GM18873 (cell line): ENCODE results near the gene ADPRS.

Source experiments
- ATAC-seq: cut with Tn5 transposase; IDR thresholded peaks from one replicate; pipeline ENCODE4 v1.9.1; 2021; ENCODE audit warnings: mild to moderate bottlenecking, moderate library complexity, moderate number of reproducible peaks; ENCODE audit not compliant: unreplicated experiment, low FRiP score

Gene ADPRS

GRCh38 chr1:36126797-36127500 lies 38.3 kb downstream of the ADPRS start:
- no peak for ATAC-seq

- no peak for ATAC-seq
Observed at GRCh38 chr1:36128126-36128904, 39.6 kb downstream of the ADPRS start.

GRCh38 chr1:36128905-36129206 lies 40.2 kb downstream of the ADPRS start:
- ATAC-seq = no peak

DNA sequence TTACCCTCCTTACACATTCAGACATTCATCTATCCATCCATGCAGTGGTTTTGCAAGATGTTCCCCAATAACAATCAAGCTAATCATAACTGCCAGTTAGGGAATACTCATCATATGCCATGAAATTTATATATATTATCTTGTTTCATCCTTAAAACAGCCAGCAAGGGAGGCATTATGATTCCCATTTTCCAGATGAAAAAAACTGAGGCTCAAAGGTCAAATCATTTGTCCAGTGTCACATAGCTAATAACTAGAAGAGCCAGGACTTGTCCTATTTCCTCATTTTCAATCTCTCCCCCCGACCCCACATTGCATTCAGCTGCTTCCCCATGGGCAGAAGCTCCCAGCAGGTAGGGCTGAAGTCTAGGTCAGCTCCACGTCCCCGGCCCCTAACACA lies 43.3 kb downstream of the ADPRS start:
- ATAC-seq = no peak

DNA sequence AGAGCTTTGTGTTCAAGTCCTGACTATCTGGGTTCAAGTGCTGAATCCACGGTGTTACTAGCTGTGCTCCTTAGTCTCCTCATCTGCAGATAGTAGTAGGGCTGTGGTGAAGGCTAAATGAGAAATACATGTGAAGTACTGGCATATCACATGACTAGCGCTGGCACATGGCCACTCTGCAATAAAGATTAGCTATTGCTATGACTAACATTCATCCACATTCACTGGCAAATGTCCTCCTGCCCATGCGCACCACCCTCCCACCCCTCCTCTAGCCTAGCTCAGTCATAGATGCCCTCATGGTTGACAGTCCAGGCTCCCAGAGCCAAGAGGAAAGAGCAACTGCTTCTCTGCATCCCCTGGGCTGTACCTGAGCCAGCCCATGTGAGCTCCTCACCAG lies 44.8 kb downstream of the ADPRS start:
- ATAC-seq = no peak

- ATAC-seq = no peak
Observed at GRCh38 chr1:36134031-36134430, 45.3 kb downstream of the ADPRS start.

GRCh38 chr1:36134505-36135329 lies 46.0 kb downstream of the ADPRS start:
- no peak for ATAC-seq

DNA sequence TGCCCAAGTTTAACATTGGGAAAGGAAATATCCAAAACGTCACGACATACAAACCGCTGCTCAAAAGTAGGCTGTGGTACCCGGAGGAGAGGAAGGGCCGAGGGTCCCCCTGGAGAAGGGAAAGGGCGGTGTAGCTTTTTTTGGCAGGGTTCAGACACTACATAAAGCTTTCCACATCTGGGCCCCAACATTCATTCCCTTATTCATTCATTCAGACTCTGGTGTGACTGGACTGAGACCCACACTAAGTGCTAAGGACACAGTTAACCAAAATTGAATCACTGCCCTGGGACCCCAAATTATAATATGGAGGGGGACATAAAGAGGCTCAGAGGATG lies 46.6 kb downstream of the ADPRS start:
- ATAC-seq = no peak

GRCh38 chr1:36135796-36136195 lies 47.1 kb downstream of the ADPRS start:
- ATAC-seq = no peak

GRCh38 chr1:36136535-36136934 lies 47.8 kb downstream of the ADPRS start:
- no peak for ATAC-seq

DNA sequence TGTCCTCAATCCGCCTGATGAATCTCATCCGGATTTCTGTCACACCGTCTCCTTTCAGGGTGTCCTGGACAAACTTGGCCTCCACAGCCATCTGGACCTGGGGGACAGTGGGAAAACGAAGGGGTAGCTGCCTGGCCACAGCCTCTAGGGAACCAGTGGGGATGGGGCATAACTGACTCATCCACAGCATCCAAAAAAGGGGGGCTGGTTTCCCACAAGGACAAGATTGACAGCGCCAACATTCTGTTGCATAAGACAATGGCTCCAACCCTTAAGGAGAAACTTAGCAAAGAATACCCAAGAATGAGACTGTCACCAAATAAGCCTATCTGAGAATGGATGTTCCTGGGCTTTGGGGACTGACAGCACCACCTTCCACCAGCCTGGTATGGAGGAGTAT lies 48.5 kb downstream of the ADPRS start:
- ATAC-seq = no peak

GRCh38 chr1:36137776-36138175 lies 49.1 kb downstream of the ADPRS start:
- no peak for ATAC-seq

GRCh38 chr1:36139521-36139920 lies 50.8 kb downstream of the ADPRS start:
- no peak for ATAC-seq

- ATAC-seq = no peak
Observed at GRCh38 chr1:36142121-36142520, 53.4 kb downstream of the ADPRS start.

- ATAC-seq = no peak
Observed at GRCh38 chr1:36143424-36143823, 54.7 kb downstream of the ADPRS start.
